ENCODE results near the gene ITPRIP. TPM values are rescaled to one million over a fixed set of nuclear protein-coding genes. Genes with fewer than 3 reads are reported as not detected.

Gene ITPRIP
- total and polyA plus RNA-seq, 2 of the 8 experiments (the other 6 are each of a cell fraction or from before 2014, with no cell fraction given), result 15.3 to 16.9 TPM

DNA sequence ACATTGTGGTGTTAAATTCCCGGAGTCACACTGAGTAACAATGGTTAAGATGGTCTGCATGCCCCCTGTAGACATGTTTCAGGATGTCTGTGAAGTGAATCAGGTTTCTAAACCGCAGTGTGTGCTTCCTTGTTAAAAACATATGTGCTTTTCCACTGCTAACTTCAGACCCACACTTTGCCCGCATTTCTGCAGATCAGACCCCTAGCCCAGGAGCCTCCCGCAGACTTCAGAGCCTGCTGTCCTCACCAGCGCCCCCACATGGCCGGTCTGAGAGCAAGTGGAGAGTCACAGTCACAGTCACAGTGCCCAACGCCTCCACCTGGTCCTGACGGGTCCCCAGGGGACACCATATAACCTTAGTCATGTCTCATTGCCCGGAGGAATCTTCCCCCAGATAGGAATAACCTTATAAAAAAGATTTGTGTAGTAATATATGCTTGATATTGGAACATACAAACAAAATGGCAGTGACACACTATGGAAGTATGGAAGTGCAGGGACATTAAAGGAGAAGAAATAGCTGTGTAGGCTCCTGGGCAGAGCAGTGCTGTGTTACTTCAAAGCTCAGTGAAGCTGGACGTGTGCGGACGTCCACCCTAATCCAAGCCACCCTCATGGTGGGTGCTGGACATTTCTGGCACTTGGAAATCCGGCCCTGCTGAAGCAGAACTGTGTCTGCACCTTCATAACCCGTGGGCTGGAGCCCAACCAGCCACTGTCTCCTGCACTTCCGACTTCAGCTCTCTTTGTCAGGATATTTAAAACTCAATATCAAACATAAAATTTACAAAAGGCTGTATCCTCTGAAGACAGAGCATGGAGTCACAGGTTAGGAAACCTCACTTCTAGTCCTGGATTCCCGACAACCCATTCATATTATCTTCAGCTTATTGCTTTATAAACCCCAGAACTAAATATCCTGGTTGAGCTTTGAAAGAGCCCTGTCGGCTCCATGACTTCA, 40.3 kb downstream of the ITPRIP start (continued):
- TF ChIP-seq HDAC2 (IDR thresholded peaks at IDR 0.05; ENCODE audit: borderline replicate concordance in 1 of 2, low read depth in 2 of 2, low read length in 2 of 2), result no peak
- TF ChIP-seq NRF1 (IDR thresholded peaks at IDR 0.05; ENCODE audit: low read depth, low read length), result no peak
- no peak for TF ChIP-seq JUN (IDR thresholded peaks at IDR 0.05; ENCODE audit: low read depth, low read length)
- no peak for TF ChIP-seq SRF (IDR thresholded peaks at IDR 0.05; ENCODE audit: low read depth, low read length)
- no peak for TF ChIP-seq EZH2 (IDR thresholded peaks at IDR 0.05; ENCODE audit: low read depth, low read length, severe bottlenecking)
- TF ChIP-seq CBX5 (IDR thresholded peaks at IDR 0.05; ENCODE audit: low read depth, low read length), result no peak
- TF ChIP-seq HDAC6 (IDR thresholded peaks at IDR 0.05; ENCODE audit: low read depth, low read length), result no peak
- TF ChIP-seq JUND (IDR thresholded peaks at IDR 0.05; ENCODE audit: low read length), result 0 out of 2 replicates have a peak, but pooled peaks have one; percentile 52
- no peak for TF ChIP-seq CTBP2 (IDR thresholded peaks at IDR 0.05; ENCODE audit: borderline replicate concordance, insufficient read depth, insufficient read length, low read length)
- no peak for TF ChIP-seq EP300 (IDR thresholded peaks at IDR 0.05; ENCODE audit: borderline replicate concordance in 1 of 2, low read depth in 2 of 2, low read length in 2 of 2)
- TF ChIP-seq CREB1 (IDR thresholded peaks at IDR 0.05), result peak; percentile 56; the same call in 1 of the 2 replicates
- peak; percentile 43 to 64 for TF ChIP-seq RAD21 (IDR thresholded peaks at IDR 0.05 in 1 of 2, conservative IDR thresholded peaks at IDR 0.05 in 1 of 2; ENCODE audit: low read depth in 2 of 2, low read length in 2 of 2)
- TF ChIP-seq, protein P1, sequence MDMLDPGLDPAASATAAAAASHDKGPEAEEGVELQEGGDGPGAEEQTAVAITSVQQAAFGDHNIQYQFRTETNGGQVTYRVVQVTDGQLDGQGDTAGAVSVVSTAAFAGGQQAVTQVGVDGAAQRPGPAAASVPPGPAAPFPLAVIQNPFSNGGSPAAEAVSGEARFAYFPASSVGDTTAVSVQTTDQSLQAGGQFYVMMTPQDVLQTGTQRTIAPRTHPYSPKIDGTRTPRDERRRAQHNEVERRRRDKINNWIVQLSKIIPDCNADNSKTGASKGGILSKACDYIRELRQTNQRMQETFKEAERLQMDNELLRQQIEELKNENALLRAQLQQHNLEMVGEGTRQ (IDR thresholded peaks at IDR 0.05; ENCODE audit: low read length), result no peak
- TF ChIP-seq NANOG (IDR thresholded peaks at IDR 0.05; ENCODE audit: insufficient read depth, low read depth, low read length, poor library complexity, severe bottlenecking), result no peak
- TF ChIP-seq SAP30 (IDR thresholded peaks at IDR 0.05; ENCODE audit: insufficient read depth, insufficient replicate concordance, low read length), result no peak
- no peak for TF ChIP-seq POU5F1 (IDR thresholded peaks at IDR 0.05; ENCODE audit: low read depth, low read length)
- TF ChIP-seq SIX5 (IDR thresholded peaks at IDR 0.05; ENCODE audit: low read depth, low read length), result no peak
- TF ChIP-seq, protein P2, sequence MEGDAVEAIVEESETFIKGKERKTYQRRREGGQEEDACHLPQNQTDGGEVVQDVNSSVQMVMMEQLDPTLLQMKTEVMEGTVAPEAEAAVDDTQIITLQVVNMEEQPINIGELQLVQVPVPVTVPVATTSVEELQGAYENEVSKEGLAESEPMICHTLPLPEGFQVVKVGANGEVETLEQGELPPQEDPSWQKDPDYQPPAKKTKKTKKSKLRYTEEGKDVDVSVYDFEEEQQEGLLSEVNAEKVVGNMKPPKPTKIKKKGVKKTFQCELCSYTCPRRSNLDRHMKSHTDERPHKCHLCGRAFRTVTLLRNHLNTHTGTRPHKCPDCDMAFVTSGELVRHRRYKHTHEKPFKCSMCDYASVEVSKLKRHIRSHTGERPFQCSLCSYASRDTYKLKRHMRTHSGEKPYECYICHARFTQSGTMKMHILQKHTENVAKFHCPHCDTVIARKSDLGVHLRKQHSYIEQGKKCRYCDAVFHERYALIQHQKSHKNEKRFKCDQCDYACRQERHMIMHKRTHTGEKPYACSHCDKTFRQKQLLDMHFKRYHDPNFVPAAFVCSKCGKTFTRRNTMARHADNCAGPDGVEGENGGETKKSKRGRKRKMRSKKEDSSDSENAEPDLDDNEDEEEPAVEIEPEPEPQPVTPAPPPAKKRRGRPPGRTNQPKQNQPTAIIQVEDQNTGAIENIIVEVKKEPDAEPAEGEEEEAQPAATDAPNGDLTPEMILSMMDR (IDR thresholded peaks at IDR 0.05; ENCODE audit: control extremely low read depth in 1 of 3, insufficient read depth in 1 of 3, low read depth in 1 of 3, low read length in 3 of 3), result peak; percentile 88 to 96 (median 94)

Measured in H1 (cell line).